Measurements from ENCODE around the gene RAC3. TPM values are rescaled to one million over a fixed set of nuclear protein-coding genes. Genes with fewer than 3 reads are reported as not detected.

RAC3 gene
- total and polyA plus RNA-seq, 2 of the 8 experiments (the other 6 are each of a cell fraction or from before 2014, with no cell fraction given): 177 to 299 TPM

DNA sequence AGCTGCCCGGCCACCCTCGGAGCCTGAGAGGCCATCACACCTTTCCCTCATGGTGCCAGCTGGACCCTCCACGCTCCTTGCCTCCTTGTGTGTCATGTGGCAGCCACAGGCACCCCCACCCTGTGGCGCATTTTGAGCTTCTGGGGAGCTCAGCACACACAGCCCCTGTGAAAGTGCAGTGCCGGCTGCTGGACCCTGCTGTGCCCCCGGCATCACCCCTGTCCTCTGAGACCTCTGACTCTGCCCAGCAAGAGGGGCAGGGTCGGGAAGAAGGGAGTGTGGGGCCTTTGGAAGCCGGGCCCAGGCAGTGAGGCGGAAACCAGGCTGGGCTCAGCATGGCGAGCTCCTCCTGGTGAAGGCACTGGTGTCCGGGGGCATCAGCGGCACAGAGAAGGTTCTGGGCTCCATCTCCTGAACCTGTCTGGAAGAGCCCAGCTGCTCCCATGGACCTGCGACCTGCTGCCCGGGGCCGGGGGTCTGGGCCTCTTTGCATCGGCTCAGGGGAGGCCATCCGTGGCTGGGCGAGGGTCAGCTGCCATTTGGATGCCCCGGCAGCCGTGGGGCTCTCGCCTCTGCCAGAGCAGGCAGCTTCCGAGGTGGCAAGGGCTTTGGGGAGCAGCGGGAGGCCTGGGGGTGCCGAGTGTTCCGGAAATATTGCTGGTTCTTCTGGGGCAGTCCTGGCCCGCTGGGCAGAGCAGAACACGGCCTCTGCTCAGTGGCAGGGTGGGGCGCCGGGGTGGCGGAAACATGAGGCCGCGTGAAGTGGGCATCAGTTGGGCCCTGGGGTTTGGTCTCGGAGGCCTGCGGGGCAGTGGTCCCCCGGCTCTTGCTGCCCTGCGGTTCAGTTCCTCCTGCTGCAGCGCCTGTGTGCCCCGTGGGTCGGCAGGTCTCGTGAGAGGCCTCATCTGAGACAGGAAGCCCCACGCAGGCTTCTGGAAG, 26.7 kb upstream of the RAC3 start (continued):
- TF ChIP-seq, protein P1, sequence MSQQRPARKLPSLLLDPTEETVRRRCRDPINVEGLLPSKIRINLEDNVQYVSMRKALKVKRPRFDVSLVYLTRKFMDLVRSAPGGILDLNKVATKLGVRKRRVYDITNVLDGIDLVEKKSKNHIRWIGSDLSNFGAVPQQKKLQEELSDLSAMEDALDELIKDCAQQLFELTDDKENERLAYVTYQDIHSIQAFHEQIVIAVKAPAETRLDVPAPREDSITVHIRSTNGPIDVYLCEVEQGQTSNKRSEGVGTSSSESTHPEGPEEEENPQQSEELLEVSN (IDR thresholded peaks at IDR 0.05): no peak
- TF ChIP-seq TAF7 (optimal IDR thresholded peaks at IDR 0.05; ENCODE audit: borderline replicate concordance, low read depth, low read length) (no peak), YY1 (IDR thresholded peaks at IDR 0.05; ENCODE audit: low read depth, low read length) (no peak), CHD2 (IDR thresholded peaks at IDR 0.05; ENCODE audit: low read length) (no peak), KDM1A (IDR thresholded peaks at IDR 0.05; ENCODE audit: borderline replicate concordance, low read length) (no peak), GTF2F1 (IDR thresholded peaks at IDR 0.05; ENCODE audit: borderline replicate concordance, low read depth, low read length) (no peak)

Measured in H1 (cell line).